GM21786 (cell line): Measurements from ENCODE around the gene EXOSC10.
"Not testable (repeated sequence)": the region's sequence is repeated elsewhere in the genome, so short reads cannot be mapped to it uniquely, and the experiment has no call there.

Experiments used
- ATAC-seq: cut with Tn5 transposase; IDR thresholded peaks from one replicate; pipeline ENCODE4 v1.9.1; 2021; ENCODE audit not compliant: unreplicated experiment

EXOSC10 gene

DNA sequence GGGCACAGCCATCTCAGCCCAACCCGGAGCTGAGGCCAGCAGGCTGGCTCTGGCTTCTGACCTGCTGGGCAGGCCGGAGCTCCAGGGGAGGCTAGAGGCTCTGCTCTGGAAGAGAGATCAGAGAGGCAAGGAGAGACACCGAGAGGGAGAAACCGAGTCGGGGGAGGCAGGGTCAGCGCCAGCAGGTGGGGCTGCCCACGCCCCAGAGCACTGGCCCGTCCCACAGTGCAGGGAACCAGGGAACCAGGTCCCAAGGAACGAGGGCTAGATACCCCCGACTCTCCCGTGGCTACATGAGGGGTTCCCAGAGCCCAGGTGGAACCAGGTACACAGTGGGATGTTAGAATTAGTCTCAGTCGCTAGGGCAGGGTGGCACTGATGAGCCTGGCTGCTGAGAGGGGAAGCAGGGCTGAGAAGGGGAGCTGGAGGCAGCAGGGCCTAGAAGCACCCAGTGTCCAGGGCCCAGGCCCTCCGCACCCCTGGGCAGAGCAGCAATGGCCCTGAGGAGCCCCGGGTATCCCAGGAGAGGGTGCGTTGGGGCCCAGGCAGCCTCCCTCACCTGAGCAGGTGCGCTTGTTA is 54.7 kb downstream of the EXOSC10 start:
- no peak for ATAC-seq

DNA sequence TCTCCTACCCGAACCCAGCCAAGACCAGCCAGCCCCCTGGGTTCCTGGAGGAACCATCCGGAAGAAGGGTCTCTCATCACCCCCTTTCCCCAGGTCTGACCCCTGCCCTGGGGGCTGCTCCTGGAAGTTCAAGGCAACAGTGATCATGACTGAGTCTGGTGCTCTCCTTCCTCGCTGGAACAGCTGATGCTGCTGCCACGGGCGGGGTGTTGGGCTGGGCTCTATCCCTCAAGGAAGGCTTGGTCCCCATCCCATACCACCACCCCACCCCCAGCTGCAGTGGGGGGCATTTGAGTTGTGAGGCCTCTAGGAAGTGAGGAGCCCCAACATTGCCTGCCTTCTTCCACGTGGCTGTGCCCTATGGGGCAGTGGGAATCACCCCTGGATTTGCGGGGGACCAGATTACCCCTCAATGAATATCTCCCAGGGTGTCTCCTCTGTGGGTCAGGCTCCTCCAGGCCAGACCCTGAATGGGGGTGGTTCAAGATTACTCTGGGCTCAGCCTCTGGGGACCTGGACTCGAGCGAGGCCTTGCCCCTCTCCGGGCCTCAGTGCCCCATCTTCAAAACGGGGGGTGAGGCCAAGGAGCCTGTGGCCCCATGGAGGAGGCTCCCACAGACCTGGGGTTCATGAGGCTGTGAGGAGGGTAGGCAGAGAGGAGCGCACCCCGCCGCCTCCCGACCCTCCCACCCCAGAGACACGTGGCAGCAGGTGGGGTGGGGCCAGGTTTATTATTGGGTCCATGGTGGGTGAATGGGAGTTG is 55.4 kb downstream of the EXOSC10 start:
- ATAC-seq: no peak

DNA sequence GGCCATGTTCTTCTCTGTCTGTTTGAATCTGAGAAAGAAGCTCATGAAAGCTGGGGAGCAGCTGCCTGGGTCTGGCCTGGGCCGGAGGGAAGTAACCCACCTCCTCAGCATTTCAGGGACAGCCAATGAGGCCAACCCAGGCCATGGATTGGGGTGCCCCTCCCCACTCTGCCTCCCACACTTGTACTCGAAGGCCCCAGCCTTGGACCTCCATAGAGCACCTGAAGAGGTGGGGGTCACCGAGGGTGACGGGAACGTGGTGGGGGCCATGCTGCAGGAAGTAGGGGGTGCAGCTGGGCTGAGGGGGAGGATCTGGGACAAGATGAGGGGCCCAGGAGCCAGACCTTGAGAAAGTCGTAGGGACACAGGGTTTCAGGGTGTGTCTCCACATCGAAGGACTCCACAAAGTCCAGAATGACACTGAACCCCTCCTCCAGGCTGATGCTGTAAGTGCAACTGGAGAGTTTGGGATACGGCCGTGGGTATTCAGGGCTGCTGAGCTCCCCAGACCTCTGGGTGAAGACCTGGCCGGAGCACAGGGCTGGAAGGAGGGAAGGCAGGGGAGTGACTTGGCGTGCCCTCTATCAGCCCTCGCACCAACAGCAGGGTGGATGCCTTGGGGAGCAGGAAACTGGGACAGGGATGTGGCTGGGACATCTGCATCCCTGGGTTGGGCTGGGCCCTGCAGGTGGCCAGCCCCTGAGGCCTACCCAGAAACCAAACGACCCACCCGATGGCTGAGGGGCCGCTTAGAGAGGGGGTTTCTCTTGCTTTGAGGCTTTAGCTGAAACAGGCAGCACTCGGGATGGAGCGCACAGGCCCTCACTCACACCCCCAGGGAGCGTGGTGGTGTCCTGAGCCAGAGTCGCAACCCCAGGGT is 56.4 kb downstream of the EXOSC10 start:
- no peak for ATAC-seq

DNA sequence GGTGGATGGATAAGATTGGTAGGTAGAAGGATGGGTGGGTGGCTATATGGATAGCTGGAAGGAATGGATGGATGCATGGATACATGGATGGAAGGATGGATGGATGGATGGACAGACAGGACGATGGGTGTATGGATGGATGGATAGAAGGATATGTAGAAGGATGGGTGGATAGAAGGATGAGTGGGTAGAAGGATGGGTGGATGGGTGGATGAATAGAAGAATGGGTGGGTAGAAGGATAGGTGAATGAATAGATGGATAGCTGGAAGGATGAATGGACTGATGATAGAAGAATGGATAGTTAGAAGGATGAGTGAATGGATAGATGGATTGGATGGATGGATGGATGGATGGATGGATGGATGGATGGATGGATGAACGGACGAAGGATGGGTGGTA is 57.6 kb downstream of the EXOSC10 start:
- no peak for ATAC-seq

DNA sequence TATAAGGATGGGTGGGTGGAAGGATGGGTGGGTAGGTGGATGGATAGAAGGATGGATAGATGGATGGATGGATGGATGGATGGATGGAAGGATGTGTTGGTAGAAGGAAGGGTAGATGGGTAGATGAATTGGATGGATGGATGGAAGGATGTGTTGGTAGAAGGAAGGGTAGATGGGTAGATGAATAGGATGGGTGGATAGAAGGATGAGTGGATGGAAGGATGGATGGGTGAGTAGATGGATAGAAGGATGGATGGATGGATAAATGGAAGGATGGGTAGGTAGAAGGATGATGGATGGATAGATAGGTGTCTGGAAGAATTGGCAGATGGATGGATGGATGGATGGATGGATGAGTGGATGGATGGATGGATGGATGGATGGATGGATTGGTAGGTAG is 58.6 kb downstream of the EXOSC10 start:
- no peak for ATAC-seq

DNA sequence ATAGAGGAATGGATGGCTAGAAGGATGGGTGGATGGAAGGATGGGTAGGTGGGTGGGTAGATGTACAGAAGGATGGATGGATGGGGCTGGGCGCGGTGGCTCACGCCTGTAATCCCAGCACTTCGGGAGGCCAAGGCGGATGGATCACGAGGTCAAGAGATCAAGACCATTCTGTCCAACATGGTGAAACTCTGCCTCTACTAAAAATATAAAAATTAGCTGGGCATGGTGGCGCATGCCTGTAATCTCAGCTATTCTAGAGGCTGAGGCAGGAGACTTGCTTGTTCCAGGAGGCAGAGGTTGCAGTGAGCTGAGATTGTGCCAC is 59.6 kb downstream of the EXOSC10 start:
- ATAC-seq: not testable (repeated sequence)

DNA sequence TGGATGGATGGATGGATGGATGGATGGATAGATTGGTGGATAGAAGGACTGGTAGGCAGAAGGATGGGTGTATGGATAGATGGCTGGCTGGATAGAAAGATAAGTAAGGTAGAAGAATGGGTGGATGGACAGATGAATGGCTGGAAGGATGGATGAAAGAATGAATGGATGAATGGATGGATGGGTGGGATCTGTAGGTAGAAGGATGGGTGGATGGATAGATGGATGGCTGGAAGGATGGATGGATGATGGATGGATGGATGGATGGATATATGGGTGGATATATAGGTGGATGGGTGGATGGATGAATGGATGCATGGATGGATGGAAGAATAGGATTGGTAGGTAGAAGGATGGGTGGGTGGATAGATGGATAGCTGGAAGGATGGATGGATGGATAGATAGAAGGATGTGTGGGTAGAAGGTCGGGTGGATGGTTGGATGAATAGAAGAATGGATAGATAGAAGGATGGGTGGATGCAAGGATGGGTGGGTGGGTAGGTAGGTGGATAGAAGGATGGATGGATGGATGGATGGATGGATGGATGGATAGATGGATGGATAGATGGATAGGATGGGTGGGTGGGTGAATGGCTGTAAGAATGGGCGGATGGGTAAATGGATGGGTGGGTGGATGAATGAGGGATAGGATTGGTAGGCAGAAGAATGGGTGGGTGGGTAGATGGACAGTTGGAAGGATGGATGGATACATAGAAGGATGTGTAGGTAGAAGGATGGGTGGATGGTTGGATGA is 60.1 kb downstream of the EXOSC10 start:
- no peak for ATAC-seq

DNA sequence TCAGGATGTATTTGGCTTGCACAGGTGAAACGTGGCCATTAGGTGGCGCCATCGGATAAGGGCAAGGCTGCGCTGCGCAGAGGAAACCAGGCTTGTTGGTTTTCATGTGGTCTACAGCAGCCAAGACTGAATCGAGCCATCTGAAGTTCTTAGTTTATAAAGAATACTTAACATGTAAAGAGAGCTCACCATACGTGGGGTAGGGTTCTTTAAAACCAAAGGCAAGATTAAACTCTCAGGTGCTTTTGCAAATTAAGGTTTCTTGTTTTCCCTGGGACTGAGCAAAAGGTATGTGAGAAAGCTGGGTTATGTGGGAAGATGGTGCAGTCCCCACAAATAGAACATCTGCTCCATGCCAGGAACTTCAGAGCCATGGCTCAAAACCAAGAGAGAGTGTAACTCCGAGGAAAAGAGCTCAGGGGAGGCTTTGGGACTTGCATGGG is 61.9 kb downstream of the EXOSC10 start:
- peak; percentile 56 for ATAC-seq

DNA sequence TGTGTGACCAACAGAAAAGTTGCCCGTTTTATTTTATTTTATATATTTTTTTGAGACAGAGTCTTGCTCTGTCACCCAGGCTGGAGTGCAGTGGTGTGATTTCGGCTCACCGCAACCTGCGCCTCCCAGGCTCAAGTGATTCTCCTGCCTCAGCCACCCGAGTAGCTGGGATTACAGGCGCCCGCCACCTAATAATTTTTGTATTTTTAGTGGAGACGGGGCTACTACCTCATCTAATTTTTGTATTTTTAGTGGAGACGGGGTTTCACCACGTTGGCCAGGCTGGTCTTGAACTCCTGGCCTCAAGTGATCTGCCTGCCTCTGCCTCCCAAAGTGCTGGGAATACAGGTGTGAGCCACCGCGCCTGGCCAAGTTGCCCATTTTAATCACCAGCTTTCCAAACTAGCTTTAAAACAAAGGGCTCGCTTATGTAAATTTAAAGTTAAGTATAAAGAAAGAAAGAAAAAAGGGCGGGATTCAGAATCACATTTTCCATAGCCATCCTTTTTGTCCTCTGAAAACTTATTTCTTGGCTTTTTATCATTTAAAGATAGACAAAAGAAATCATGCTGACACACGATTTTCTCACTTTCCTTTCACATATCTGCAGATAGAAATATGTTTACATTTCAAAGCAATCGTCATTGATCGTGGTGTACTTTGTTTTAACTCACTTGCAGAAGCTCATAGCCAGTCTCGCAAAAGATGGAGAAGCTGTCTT is 62.5 kb downstream of the EXOSC10 start:
- not testable (repeated sequence) for ATAC-seq

DNA sequence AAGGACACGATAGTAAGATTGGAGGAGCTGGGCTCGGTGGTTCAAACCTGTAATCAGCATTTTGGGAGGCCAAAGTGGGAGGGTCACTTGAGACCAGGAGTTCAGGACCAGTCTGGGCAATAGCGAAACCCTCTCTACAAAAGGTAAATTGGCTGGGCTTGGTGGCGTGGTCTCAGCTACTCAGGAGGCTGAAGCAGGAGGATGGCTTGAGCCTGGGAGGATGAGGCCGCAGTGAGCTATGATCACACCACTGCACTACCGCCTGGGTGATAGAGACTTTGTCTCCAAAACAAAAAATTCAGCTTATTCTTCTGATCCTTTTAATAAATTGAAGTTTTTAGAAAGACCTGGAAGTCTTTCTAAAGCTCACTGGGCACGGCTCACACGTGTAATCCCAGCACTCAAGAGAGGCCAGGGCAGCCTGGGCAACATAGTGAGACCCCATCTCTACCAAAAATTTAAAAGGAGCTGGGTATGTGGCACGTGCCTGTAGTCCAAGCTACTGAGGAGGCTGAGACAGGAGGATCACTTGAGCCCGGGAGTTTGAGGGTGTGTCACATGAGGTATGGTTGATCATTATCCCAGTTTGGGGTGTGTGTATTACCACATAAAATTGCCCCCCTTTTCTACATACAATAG is 67.9 kb downstream of the EXOSC10 start:
- no peak for ATAC-seq

DNA sequence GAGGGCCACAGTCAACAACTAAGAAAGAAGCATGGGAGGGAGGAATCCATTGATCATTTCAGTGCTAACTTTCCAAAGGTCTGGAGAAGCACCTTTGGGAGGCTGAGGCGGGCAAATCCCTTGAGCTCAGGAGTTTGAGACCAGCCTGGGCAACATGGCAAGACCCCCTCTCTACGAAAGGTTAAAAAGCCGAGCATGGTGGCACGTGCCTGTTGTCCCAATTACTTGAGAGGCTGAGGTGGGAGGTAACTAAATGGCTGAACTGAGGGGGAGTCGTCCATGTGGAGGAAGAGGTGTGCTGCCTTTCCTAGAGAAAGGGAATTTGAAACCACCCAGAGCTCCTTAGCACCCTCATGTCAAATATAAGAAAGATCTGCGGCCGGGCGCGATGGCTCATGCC is 68.8 kb downstream of the EXOSC10 start:
- no peak for ATAC-seq

DNA sequence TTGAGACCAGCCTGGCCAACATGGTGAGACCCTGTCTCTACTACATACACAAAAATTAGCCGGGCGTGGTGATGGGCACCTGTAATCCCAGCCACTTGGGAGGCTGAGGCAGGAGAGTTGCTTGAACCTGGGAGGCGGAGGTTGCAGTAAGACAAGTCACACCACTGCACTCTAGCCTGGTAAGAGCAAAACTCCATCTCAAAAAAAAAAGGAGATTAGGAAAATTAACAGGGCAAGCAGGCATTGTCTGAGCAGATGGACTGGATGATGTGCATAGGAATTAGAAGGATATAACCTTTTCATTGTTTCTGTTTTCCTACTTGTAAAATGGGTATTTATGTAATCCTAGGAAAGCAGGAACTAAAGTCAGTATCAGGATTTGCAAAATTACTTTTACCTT is 71.7 kb downstream of the EXOSC10 start:
- ATAC-seq: no peak

DNA sequence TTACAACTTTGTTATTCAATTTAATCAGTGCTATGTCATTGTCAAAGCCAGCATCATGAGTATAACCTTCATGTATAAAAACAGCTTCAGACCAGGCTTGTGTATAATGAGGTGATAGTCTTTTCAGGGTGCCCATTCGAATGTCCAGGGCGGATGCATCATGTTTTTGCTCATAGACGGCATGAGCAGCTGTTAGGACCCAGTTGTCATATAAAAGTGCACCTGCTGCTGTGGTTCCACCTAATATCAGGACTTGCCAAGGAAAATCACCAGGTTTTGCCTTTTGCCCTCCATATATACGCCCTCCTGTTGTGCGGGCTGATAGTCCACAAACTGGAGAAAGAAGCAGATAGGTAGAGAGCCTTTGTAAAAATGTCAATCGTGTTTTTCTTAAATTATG is 72.4 kb downstream of the EXOSC10 start:
- no peak for ATAC-seq

DNA sequence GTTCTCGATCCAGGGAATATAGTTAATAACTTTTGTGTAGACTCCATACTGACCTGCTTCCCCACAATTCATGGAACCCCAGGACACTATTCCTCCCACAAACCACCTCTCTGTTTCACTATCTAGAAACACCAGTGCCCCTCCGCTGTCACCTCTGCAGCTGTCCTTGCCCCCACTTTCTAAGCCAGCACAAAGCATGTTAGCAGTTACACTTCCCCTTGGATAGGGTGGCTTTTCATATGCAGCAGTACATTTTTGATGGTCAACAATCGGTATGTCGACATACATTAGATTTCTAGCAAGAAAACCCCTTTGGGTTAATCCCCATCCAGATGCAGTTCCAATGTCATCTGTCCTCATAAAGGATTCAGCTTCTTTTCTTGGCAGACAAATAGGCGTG is 72.8 kb downstream of the EXOSC10 start:
- no peak for ATAC-seq

DNA sequence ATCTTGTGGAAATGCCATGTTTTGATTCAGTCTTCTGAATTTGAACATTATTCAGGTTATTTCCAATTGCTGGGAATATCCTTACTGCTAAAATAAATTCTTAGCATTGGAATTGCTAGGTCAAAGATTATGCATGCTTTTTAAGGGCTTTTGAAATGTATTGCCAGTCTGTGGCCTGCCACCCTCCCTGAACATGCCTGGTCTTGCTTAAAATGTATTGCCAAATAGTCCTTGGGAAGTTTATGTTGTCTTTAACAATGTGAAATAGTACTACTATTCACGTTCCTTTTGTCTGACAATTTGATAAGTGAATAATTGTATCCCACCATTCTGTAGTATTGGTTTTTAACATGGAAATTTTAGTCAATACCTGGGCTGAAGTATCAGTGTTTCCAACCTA is 73.6 kb downstream of the EXOSC10 start:
- ATAC-seq: no peak

DNA sequence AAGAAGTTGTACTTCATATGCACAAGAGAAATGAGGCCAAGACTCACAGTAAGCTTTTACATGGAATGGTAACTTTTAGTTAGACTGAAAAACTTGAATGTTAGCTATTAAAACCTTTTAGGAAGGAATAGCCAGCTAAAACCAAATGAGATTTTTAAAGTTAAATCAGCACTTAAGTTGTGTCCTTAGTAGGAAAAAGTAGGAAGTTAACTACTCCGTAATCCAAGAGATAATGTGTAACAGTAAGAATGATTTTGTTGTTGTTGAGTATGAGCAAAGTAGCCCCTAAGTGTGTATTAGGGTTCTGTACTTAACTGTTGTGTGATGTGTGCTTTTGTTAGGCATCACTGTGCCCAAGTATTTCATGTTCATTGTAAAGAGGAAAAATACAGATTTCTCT is 74.1 kb downstream of the EXOSC10 start:
- ATAC-seq: no peak

DNA sequence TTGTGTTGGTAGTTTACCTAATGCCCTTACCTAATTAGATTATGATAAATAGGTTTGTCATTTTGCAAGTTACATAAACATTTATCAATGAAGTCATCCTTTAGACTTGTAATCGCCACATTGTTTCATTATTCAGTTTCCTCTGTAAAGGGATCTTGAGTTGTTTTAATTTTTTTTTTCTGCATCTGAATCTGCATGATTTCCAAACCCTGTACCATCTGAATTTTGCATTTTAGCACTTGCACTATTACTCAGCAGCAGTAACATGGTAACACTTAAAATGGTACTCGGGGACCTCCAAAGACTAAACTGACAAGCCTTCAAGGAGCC is 74.8 kb downstream of the EXOSC10 start:
- no peak for ATAC-seq

DNA sequence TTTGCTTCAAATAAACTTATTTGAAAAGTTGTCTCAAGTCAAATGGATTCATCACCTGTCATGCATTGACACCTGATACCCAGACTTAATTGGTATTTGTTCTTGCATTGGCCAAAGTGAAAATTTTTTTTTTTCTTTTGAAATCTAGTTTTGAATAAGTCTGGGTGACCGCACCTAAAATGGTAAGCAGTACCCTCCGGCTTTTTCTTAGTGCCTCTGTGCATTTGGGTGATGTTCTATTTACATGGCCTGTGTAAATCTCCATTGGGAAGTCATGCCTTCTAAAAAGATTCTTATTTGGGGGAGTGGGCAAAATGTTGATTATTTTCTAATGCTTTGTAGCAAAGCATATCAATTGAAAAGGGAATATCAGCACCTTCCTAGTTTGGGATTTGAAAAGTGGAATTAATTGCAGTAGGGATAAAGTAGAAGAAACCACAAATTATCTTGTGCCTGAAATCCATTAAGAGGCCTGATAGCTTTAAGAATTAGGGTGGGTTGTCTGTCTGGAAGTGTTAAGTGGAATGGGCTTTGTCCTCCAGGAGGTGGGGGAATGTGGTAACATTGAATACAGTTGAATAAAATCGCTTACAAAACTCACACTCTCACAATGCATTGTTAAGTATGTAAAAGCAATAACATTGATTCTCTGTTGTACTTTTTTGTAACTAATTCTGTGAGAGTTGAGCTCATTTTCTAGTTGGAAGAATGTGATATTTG is 75.4 kb downstream of the EXOSC10 start:
- ATAC-seq: no peak

DNA sequence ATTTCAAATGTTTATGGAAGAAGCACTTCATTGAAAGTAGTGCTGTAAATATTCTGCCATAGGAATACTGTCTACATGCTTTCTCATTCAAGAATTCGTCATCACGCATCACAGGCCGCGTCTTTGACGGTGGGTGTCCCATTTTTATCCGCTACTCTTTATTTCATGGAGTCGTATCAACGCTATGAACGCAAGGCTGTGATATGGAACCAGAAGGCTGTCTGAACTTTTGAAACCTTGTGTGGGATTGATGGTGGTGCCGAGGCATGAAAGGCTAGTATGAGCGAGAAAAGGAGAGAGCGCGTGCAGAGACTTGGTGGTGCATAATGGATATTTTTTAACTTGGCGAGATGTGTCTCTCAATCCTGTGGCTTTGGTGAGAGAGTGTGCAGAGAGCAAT is 76.5 kb downstream of the EXOSC10 start:
- no peak for ATAC-seq

DNA sequence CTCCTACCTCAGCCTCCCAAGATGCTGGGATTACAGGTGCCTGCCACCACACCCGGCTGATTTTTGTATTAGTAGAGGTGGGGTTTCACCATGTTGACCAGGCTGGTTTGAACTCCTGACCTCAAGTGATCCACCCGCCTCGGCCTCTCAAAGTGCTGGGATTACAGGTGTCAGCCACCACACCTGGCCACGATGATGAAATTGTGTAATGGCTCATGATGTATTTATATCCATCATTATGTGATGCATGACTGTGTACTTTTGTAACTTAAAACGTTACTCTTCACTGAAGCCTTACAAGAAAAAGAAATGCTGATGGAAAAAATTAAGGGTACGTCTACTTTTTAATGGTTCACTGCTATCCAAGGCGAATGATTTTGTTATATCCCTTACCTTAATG is 79.7 kb downstream of the EXOSC10 start:
- no peak for ATAC-seq
